ENCODE results near the gene DLX6. TPM values are rescaled to one million over a fixed set of nuclear protein-coding genes. Genes with fewer than 3 reads are reported as not detected.
A peak's percentile ranks its signal among the peaks of the same experiment; 100 is the strongest.

DLX6 gene
- total RNA-seq, 2 donors from 2014 or later: not detected

GRCh38 chr7:97024209-97025129, 19.1 kb downstream of the DLX6 start, which contains the start of gene DLX5:
Gene DLX5, minus strand, starts transcription at chr7:97024831. Its CDS starts 208 bp downstream, at chr7:97024623.
- no peaks in the 10 kb centered on the region for H3K4me1 ChIP-seq
- H3K9ac ChIP-seq (ENCODE audit: low read depth in 2 of 2, low read length in 2 of 2): no peak within 1 kb of the TSS
- H3K27ac ChIP-seq: no peak within 1 kb of the TSS
- DNase-seq: no peak
- H3K9me3 ChIP-seq: no peaks in the 10 kb centered on the region
- H3K36me3 ChIP-seq: no peaks in the 10 kb centered on the region
- TF ChIP-seq, protein P1, sequence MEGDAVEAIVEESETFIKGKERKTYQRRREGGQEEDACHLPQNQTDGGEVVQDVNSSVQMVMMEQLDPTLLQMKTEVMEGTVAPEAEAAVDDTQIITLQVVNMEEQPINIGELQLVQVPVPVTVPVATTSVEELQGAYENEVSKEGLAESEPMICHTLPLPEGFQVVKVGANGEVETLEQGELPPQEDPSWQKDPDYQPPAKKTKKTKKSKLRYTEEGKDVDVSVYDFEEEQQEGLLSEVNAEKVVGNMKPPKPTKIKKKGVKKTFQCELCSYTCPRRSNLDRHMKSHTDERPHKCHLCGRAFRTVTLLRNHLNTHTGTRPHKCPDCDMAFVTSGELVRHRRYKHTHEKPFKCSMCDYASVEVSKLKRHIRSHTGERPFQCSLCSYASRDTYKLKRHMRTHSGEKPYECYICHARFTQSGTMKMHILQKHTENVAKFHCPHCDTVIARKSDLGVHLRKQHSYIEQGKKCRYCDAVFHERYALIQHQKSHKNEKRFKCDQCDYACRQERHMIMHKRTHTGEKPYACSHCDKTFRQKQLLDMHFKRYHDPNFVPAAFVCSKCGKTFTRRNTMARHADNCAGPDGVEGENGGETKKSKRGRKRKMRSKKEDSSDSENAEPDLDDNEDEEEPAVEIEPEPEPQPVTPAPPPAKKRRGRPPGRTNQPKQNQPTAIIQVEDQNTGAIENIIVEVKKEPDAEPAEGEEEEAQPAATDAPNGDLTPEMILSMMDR (IDR thresholded peaks at IDR 0.05): no peak
- H3K4me3 ChIP-seq: no peak within 1 kb of the TSS
- intact Hi-C loops (cut with DNase I): loop anchor here (5.0 kb wide), 2 partner anchors 952 to 1107 kb away; no protein-coding TSS in a partner anchor
- peaks cover 70% of the 10 kb centered on the region for H3K27me3 ChIP-seq

- Histone ChIP-seq H3K9me3 (no peaks in the 10 kb centered on the region), H3K27ac (no peak overlapping the region), H3K36me3 (no peaks in the 10 kb centered on the region), H3K27me3 (peaks cover 63% of the 10 kb centered on the region), H3K9ac (ENCODE audit: low read depth in 2 of 2, low read length in 2 of 2) (no peak overlapping the region), H3K4me3 (no peak overlapping the region), H3K4me1 (no peaks in the 10 kb centered on the region)
- no peak for DNase-seq
- intact Hi-C loops (cut with DNase I): loop anchor here (5.0 kb wide), 2 partner anchors 953 to 1108 kb away; no protein-coding TSS in a partner anchor
- TF ChIP-seq, protein P1 (IDR thresholded peaks at IDR 0.05): no peak
These were observed 19.8 kb downstream of the DLX6 start for GRCh38 chr7:97025130-97025499.

GRCh38 chr7:97025983-97026714, 20.8 kb downstream of the DLX6 start:
- Histone ChIP-seq H3K4me3 (no peak overlapping the region), H3K36me3 (no peaks in the 10 kb centered on the region), H3K27ac (no peak overlapping the region), H3K9ac (ENCODE audit: low read depth in 2 of 2, low read length in 2 of 2) (no peak overlapping the region), H3K9me3 (no peaks in the 10 kb centered on the region), H3K27me3 (peaks cover 54% of the 10 kb centered on the region), H3K4me1 (no peaks in the 10 kb centered on the region)
- TF ChIP-seq, protein P1 (IDR thresholded peaks at IDR 0.05): no peak
- intact Hi-C loops (cut with DNase I): loop anchor here (5.0 kb wide), 2 partner anchors 954 to 1109 kb away; no protein-coding TSS in a partner anchor
- no peak for DNase-seq

GRCh38 chr7:97026715-97027426, 21.5 kb downstream of the DLX6 start:
- Histone ChIP-seq H3K27ac (no peak overlapping the region), H3K36me3 (no peaks in the 10 kb centered on the region), H3K27me3 (peaks cover 50% of the 10 kb centered on the region), H3K9me3 (no peaks in the 10 kb centered on the region), H3K4me1 (no peaks in the 10 kb centered on the region), H3K9ac (ENCODE audit: low read depth in 2 of 2, low read length in 2 of 2) (peak overlapping the region in 1 of 2 donors; percentile 12), H3K4me3 (no peak overlapping the region)
- intact Hi-C loops (cut with DNase I): loop anchor here (5.0 kb wide), 2 partner anchors 955 to 1110 kb away; no protein-coding TSS in a partner anchor
- TF ChIP-seq, protein P1 (IDR thresholded peaks at IDR 0.05): no peak
- DNase-seq: no peak

Measured in colonic mucosa (tissue), 4 donors.